Activated naive CD8-positive, alpha-beta T cell treated with anti-CD3 and anti-CD28 coated beads, Interleukin-2, amount 10 ng/mL, durations not matched to agents 7 days and 5 days (primary cell): ENCODE measurements around the gene PSMA7. TPM values are rescaled to one million over a fixed set of nuclear protein-coding genes. Genes with fewer than 3 reads are reported as not detected.

ENCODE experiments used
- ATAC-seq: fragments of 150-1000 bp; cut with Tn5 transposase; one replicate; pipeline ENCODE4 v1.10.0; 2021; ENCODE audit warnings: low read depth, moderate library complexity
- POLR2A ChIA-PET: fragments of 350-600 bp; sonication (Branson Sonifier 250); formaldehyde crosslinking; loops from one replicate; lab custom pipeline; 2021; ENCODE audit warnings: antibody characterized with exemption; lab: Charles Lee
- DNase-seq: peaks from one replicate; pipeline ENCODE4 v3.0.0; 2021
- H3K27ac Mint-ChIP-seq: one replicate; pipeline ENCODE4 v1.8.0; 2022; ENCODE audit warnings: mild to moderate bottlenecking, mixed read lengths
- H3K27me3 Mint-ChIP-seq: one replicate; pipeline ENCODE4 v1.8.0; 2022; ENCODE audit warnings: mild to moderate bottlenecking, moderate library complexity, mixed read lengths
- H3K36me3 Mint-ChIP-seq: one replicate; pipeline ENCODE4 v1.8.0; 2021; ENCODE audit warnings: mild to moderate bottlenecking, mixed read lengths
- H3K4me1 Mint-ChIP-seq: one replicate; pipeline ENCODE4 v1.8.0; 2021; ENCODE audit warnings: mixed read lengths
- H3K4me3 Mint-ChIP-seq: one replicate; pipeline ENCODE4 v1.8.0; 2022; ENCODE audit warnings: mild to moderate bottlenecking, moderate library complexity, mixed read lengths
- H3K9me3 Mint-ChIP-seq: one replicate; pipeline ENCODE4 v1.8.0; 2021; ENCODE audit warnings: mixed read lengths
- total RNA-seq, 2 experiments: library from RNA; stranded (reverse); gene quantifications; one replicate each; pipeline ENCODE4 v1.2.3, GENCODE V29; 2021

PSMA7 gene
- 100 to 1,000 TPM; 219 to 236 TPM for total RNA-seq

DNA sequence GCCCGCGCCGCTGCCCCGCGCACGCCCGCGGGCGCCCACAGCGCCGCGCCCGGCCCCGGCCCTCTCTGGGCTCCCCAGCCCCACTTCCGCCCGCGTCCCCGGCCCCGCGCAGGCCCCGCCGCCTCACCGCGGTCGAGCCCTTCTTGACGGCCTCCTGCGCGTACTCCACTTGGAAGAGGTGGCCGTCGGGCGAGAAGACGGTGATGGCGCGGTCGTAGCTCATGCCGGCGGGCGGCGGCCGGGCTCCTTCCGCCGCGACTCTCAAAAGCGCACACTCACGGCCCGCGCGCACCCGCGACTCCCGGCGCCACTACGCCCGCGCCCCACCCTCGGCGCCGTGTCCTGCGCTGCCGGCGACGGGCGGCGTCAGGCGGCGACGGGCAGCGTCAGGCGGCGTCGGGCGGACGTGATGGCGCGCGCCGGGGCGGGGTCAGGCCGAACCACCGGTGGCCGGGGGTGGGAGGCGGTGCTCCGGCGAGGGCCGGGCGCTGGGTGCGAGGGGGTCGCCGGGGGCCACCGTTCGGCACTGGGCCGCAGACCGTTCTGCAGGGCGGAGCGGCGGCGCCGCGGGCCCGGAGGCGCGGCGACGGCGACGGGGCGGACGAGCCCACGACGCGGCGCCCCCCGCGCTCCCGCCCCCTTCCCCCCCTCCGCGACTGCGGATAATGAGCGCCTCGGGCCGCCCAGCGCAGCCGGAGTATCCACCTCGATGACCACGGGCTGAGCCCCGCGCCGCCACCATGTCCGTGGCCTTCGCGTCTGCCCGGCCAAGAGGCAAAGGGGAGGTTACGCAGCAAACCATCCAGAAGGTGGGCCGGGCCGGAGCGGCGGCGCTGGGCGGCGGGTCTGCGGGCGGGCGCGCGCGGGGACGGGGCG is at the start of gene PSMA7, which contains the start of gene SS18L1:
Gene PSMA7 (minus strand): TSS at position 314 of the 876 bp plus-strand sequence. CDS start 91 bp downstream, at position 223.
Gene SS18L1 (plus strand): TSS at position 689 of the 876 bp plus-strand sequence. CDS start 52 bp downstream, at position 741.
- peak within 1 kb of the TSS; percentile 92 for H3K27ac Mint-ChIP-seq
- H3K9me3 Mint-ChIP-seq: no peaks in the 10 kb centered on the region
- peak within 1 kb of the TSS; percentile 92 for H3K4me3 Mint-ChIP-seq
- POLR2A ChIA-PET: interaction anchor here (0.6 to 4.8 kb wide), 9 partner anchors 14 to 231 kb away, joined by 3 to 32 read pairs (median 4); partner anchors contain the start of genes LSM14B and TAF4
- no peaks in the 10 kb centered on the region for H3K27me3 Mint-ChIP-seq
- H3K36me3 Mint-ChIP-seq: peaks cover 12% of the 10 kb centered on the region
- peaks cover 35% of the 10 kb centered on the region for H3K4me1 Mint-ChIP-seq
- peak; percentile 85 for ATAC-seq
- peak; percentile 93 for DNase-seq

DNA sequence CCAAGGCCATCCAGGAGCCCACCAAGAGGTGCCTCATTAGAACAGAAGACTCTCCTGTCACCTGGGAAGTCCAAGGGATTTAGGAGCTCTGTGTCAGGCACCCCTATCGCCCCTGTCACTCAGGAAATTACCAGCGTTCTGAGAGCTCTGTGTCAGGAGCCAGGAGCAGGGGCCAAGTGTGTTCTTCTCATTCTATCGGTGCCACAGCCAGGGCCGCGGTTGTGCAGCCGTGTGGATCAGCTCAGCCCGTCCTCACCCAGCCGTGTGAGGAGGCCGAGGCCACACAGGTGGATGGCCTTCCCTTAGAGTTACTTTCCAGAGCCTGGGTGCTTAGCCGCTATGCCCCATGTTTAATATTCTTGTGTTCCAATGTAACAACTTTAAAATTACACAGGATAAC is 49.4 kb upstream of the PSMA7 start:
- POLR2A ChIA-PET: no interaction called here
- peaks cover 7% of the 10 kb centered on the region for H3K4me1 Mint-ChIP-seq
- no peak overlapping the region for H3K27ac Mint-ChIP-seq
- H3K9me3 Mint-ChIP-seq: no peaks in the 10 kb centered on the region
- no peak overlapping the region for H3K4me3 Mint-ChIP-seq
- DNase-seq (no peak), ATAC-seq (no peak)
- peaks cover 7% of the 10 kb centered on the region for H3K36me3 Mint-ChIP-seq
- no peaks in the 10 kb centered on the region for H3K27me3 Mint-ChIP-seq

DNA sequence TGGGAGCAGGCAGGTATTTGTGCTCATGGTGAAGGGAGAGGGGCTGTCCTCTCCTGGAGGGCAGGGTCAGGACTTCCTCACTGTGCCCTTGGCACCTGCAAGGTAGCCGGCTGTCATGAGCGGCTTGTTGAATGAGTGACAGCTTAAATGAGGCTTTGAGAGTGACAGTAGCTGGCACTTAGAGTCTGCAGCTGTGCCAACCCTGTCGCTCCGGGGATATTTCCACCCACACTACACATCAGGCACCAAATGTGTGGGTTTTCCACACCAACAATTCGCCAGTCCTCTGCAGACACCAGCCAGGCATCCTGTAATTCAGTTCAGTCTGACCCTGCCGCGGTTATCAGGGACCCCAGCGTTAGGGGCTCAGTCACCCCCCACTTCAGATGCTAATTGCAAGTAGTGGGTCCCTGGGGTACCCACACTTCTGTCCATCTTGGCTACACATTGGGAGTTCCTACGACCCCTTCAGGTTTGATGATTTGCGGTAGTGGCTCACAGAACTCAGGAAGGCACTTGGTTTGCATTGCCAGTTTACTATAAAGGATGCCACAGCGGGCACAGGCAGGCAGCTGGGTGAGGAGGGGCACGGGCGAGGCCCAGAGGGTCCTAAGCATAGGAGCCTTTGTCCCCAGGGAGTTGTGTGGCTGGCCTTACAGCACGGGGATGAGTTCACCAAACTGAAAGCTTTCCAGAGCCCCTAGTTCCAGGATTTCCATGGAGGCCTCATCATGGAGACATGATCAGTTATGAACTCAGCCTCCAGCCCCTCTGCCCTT is 48.8 kb upstream of the PSMA7 start:
- H3K4me3 Mint-ChIP-seq: no peak overlapping the region
- no peak overlapping the region for H3K27ac Mint-ChIP-seq
- H3K36me3 Mint-ChIP-seq: peaks cover 7% of the 10 kb centered on the region
- ATAC-seq: no peak
- no peaks in the 10 kb centered on the region for H3K27me3 Mint-ChIP-seq
- no peaks in the 10 kb centered on the region for H3K9me3 Mint-ChIP-seq
- POLR2A ChIA-PET: no interaction called here
- no peak for DNase-seq
- peaks cover 12% of the 10 kb centered on the region for H3K4me1 Mint-ChIP-seq

DNA sequence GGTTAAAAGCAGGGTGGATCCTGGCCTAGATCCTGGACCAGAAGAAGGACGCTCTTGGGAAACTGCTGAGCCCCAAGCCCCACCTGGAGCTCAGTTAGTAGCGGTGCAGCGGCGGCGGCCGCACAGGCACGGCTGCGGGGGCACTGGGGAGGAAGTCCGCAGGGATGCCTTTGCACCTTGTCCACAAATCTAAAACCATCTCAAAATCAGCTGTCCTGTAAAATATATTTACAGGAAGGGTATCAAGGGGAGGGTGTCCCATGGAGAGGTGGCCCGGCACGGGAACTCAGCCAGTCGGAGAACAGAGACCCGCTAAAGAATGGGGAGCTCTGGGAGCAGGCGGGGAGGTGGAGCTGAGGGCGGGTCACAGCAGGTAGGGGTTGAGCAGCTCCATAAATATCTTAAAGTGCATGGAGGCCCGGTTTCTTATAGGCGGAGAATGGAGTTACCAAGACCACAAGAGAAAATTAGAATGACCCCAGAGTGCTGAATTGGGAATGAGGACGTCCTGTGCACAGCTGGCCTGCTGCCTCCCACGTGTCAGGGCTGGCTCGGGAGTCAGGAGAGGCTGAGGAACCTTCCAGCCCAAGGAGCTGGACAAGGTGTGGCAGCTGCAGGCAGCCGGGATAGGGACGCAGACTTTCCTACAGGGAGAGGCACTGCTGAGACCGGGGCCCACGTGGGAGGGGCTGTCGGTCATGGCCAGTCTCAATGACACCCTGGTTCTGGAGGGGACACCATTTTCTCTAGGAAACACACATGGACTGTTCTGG is 47.6 kb upstream of the PSMA7 start:
- Mint-ChIP-seq H3K4me1 (peaks cover 12% of the 10 kb centered on the region), H3K36me3 (peaks cover 7% of the 10 kb centered on the region), H3K27ac (no peak overlapping the region), H3K27me3 (no peaks in the 10 kb centered on the region), H3K4me3 (no peak overlapping the region), H3K9me3 (no peaks in the 10 kb centered on the region)
- no peak for ATAC-seq
- POLR2A ChIA-PET: no interaction called here
- DNase-seq: no peak

DNA sequence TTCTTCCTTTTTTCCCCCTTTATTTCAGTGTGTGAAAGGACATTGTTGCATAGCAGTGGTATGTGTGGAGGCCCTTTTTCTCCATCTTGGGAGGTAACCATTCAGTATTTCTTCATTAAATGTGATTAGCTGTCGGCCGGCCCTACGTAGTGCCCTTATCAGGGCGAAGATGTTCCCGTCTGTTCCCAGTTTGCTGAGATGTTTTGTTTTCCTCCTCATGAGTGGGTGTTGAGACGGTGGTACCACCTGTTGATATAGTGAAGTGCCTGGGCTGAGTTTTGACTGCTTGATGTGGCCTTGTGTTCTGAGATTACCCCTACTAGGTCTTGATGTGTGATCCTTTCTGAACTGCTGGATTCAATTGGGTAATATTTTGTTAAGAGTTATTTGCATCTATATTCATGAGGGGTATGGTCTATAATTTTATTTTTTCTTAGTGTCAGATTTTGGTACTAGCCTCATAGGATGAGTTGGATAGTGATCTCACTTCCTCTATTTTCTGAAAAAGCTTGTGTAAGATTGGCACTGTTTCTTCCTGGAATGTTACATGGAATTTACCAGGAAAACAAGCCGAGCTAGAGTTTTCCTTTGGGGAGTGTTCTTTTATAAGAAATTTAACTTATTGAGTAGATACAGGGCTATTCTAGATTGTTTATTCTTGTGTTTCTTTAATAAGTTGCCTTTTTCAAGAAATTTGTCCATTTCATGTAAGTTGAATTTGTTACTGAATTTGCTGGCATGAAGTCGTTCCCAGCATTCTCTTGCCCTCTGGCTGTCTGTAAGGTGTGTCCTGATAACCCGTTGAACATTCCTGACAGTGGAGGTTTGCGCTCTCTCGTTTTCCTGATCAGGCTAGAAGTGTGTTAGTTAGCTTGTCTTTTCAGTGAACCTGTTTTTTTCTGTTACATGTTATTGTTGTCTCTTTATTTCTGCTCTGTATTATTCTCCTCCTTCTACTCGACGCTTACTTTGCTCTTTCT is 44.0 kb upstream of the PSMA7 start:
- Mint-ChIP-seq H3K4me3 (no peak overlapping the region), H3K27ac (no peak overlapping the region), H3K36me3 (peaks cover 5% of the 10 kb centered on the region), H3K27me3 (no peaks in the 10 kb centered on the region), H3K9me3 (no peaks in the 10 kb centered on the region), H3K4me1 (peaks cover 25% of the 10 kb centered on the region)
- DNase-seq: no peak
- no peak for ATAC-seq
- POLR2A ChIA-PET: no interaction called here

DNA sequence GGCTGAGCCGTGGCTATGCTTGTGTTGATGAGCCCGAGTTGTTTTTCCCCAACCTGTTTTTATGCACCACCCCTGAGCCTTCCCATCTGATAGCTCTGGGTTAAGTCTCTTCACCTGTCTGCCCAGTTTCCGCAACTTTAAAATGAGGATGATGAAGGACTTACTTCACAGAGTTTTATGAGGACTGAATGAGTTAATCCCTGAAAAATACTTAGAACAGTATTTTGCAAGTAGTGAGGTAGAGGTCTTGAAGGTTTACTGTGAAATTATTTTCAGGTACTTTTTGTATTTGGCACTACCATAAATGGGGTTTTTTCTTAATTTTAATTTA is 42.9 kb upstream of the PSMA7 start:
- POLR2A ChIA-PET: no interaction called here
- Mint-ChIP-seq H3K9me3 (no peaks in the 10 kb centered on the region), H3K27me3 (no peaks in the 10 kb centered on the region), H3K36me3 (peaks cover 5% of the 10 kb centered on the region), H3K27ac (no peak overlapping the region), H3K4me1 (peaks cover 31% of the 10 kb centered on the region), H3K4me3 (no peak overlapping the region)
- DNase-seq (no peak), ATAC-seq (no peak)

DNA sequence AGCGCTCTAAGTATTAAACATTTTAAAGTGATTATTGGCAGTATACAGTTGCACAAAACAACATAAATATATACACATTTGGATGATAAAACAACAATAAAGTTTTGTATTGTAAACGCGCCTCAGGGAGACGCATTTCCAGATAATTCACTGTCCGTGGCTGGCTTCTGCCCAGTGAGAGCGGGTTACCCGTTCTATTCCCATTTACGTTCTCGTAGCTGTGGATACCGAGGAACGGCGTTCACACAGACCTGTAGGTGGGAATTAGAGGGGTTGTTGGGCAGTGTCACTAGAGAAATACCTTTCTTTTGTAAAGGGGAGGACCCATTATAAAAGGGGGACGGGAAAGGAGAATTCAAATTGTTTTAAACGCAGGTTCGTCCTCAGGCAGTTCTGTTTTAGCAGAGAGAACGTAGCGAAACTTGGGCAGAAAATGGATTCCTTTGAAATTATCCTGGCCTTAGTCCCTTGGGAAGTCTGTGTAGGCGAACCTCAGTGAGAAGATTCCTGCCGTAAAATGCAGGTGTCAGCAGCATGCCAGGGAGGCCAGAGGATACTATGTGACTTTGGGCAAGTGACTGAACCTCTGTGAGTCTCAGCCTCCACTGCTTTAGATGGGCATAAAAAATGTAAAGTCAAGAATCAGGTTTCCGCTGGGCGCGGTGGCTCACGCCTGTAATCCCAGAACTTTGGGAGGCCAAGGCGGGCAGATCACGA is 40.4 kb upstream of the PSMA7 start:
- peaks cover 1% of the 10 kb centered on the region for H3K36me3 Mint-ChIP-seq
- H3K4me1 Mint-ChIP-seq: peaks cover 28% of the 10 kb centered on the region
- no peaks in the 10 kb centered on the region for H3K9me3 Mint-ChIP-seq
- DNase-seq: no peak
- POLR2A ChIA-PET: interaction anchor here (1.3 kb wide), 1 partner anchor 117 kb away, joined by 6 read pairs; the partner anchor contains the start of gene TAF4
- H3K4me3 Mint-ChIP-seq: peak overlapping the region; percentile 94
- peak overlapping the region; percentile 96 for H3K27ac Mint-ChIP-seq
- ATAC-seq: no peak
- H3K27me3 Mint-ChIP-seq: no peaks in the 10 kb centered on the region

DNA sequence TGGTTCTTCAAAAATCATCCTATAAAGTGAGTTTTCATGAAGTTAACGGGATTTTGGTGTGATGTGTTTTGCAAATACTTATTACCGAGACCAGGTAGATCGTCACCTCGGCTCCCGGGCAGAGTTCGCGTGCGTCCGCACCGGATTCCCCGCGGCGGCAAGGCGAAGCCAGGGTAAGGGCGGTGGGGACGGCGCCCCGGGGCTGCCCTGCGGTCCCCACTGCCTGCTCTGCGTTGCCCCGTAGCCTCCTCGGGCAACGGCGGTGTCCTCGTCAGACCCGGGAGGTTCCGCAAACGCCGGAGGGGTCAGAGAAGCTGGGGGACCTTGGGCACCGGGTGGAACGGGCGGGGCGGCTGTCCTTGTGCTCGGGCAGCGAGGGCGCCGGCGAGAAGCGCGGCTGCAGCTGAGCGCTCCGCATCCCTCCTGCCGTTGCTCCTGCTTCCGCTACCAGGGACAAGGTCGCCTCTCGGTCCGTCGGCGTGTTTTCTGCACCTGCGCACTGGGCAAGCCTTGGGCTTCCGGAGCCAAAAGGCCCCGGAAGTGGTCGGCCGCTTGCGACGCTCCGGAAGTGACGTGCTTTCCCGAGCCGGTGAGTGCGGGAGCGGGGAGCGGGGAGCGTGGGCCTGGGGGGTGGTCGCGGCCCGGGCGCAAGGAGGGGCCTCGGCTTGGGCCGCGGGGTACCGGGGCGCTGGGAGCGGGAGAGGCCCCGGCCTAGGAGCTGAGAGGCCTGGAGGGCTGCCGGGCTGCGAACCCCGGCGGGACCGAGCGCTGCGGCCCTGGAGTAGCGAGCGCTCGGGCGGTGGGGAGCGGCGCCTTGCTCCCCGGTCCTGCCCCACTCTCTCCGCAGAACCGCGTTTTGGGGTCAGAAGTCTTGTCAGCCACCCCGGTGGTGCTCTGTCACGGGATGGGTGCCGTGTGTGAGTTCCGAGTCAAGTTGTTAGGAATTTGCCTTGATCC is 39.6 kb upstream of the PSMA7 start, which contains the start of gene MTG2:
Gene MTG2 (plus strand): TSS at position 560 of the 957 bp plus-strand sequence. CDS start 10,393 bp downstream, outside the sequence.
- peak within 1 kb of the TSS; percentile 94 for H3K4me3 Mint-ChIP-seq
- no peaks in the 10 kb centered on the region for H3K9me3 Mint-ChIP-seq
- H3K27ac Mint-ChIP-seq: peak within 1 kb of the TSS; percentile 96
- peak; percentile 98 for ATAC-seq
- H3K36me3 Mint-ChIP-seq: peaks cover 1% of the 10 kb centered on the region
- H3K27me3 Mint-ChIP-seq: no peaks in the 10 kb centered on the region
- peak; percentile 93 for DNase-seq
- POLR2A ChIA-PET: interaction anchor here (0.7 to 1.3 kb wide), 3 partner anchors 116 to 204 kb away, joined by 3 to 6 read pairs (median 3); partner anchors contain the start of genes RPS21 and TAF4
- peaks cover 26% of the 10 kb centered on the region for H3K4me1 Mint-ChIP-seq

DNA sequence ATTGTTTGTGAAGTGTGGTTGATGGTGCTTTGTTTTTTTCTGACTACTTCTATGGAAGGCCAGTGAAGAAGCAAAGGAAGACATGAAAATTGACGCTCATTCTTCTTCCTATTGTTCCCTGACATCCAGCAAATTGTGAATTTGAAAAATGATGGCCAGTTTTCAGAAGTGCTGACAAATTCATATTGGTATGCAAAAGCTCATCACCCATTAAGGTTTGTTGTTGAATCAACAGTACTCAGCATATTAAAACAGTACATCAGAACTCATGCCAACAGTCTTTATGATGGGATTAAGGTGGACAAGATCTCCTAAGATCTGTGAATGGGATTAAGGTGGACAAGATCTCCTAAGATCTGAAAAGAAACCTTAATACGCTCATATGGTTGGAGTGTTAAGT is 38.6 kb upstream of the PSMA7 start:
- ATAC-seq (no peak), DNase-seq (no peak)
- Mint-ChIP-seq H3K27me3 (no peaks in the 10 kb centered on the region), H3K4me3 (peak overlapping the region; percentile 94), H3K36me3 (peaks cover 1% of the 10 kb centered on the region), H3K27ac (peak overlapping the region; percentile 96), H3K4me1 (peaks cover 21% of the 10 kb centered on the region), H3K9me3 (no peaks in the 10 kb centered on the region)
- POLR2A ChIA-PET: interaction anchor here (0.8 to 1.2 kb wide), 2 partner anchors 39 to 205 kb away, joined by 3 read pairs; partner anchors contain the start of genes PSMA7, RPS21 and SS18L1

DNA sequence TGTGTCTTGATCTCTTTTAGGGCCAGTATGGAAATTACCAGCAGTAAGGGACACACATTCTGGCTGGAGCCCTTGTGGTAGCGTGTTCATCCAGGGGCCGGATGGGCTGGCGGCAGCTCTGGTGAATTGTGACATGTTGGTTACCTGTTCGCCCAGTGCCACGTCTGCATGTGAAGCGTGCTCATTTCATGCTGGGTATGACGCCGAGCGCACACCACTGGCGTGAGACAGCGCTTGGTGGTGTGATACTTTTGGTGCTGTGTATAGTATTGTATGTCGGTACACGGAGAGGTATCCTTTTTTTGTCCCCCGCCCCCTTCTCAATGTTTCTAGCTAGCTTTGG is 35.9 kb upstream of the PSMA7 start:
- no peak overlapping the region for H3K27ac Mint-ChIP-seq
- peaks cover 15% of the 10 kb centered on the region for H3K4me1 Mint-ChIP-seq
- H3K4me3 Mint-ChIP-seq: no peak overlapping the region
- no peak for ATAC-seq
- POLR2A ChIA-PET: no interaction called here
- DNase-seq: no peak
- H3K36me3 Mint-ChIP-seq: no peaks in the 10 kb centered on the region
- no peaks in the 10 kb centered on the region for H3K27me3 Mint-ChIP-seq
- H3K9me3 Mint-ChIP-seq: no peaks in the 10 kb centered on the region
